NCI-H226 (cell line): Measurements from ENCODE around the gene PRORP.
"Not testable (repeated sequence)": the region's sequence is repeated elsewhere in the genome, so short reads cannot be mapped to it uniquely, and the experiment has no call there.

Source experiments
- DNase-seq: peaks from one replicate; pipeline ENCODE4 v3.0.0-alpha.2; 2015

The PRORP gene

GRCh38 chr14:35121887-35122695 is at the start of gene PRORP, which contains the start of gene PPP2R3C:
PRORP (plus strand) TSS chr14:35122552; CDS start chr14:35123246, 694 bp downstream.
PPP2R3C (minus strand) TSS chr14:35121990; CDS start chr14:35121959, 31 bp downstream.
- peak; percentile 99 for DNase-seq

- no peak for DNase-seq
Observed at GRCh38 chr14:35073486-35073885, 48.9 kb upstream of the PRORP start.

GRCh38 chr14:35078082-35078481 is 44.3 kb upstream of the PRORP start:
- DNase-seq: no peak

- no peak for DNase-seq
Observed at GRCh38 chr14:35079742-35080141, 42.6 kb upstream of the PRORP start.

- DNase-seq: no peak
Observed at GRCh38 chr14:35083530-35084150, 38.7 kb upstream of the PRORP start.

- DNase-seq: no peak
Observed at GRCh38 chr14:35085441-35085840, 36.9 kb upstream of the PRORP start.

GRCh38 chr14:35088514-35088913 is 33.8 kb upstream of the PRORP start:
- DNase-seq: no peak

GRCh38 chr14:35094645-35095044 is 27.7 kb upstream of the PRORP start:
- DNase-seq: not testable (repeated sequence)

GRCh38 chr14:35107866-35108265 is 14.5 kb upstream of the PRORP start:
- DNase-seq: no peak

- no peak for DNase-seq
Observed at GRCh38 chr14:35112641-35113040, 9.7 kb upstream of the PRORP start.

GRCh38 chr14:35113308-35113950 is 8.9 kb upstream of the PRORP start:
- no peak for DNase-seq

GRCh38 chr14:35114036-35114435 is 8.3 kb upstream of the PRORP start:
- no peak for DNase-seq

GRCh38 chr14:35116242-35116641 is 6.1 kb upstream of the PRORP start:
- DNase-seq: no peak

GRCh38 chr14:35117112-35117511 is 5.2 kb upstream of the PRORP start:
- DNase-seq: no peak

- no peak for DNase-seq
Observed at GRCh38 chr14:35121026-35121886, 1.1 kb upstream of the PRORP start.

GRCh38 chr14:35122696-35123387 is 490 bp downstream of the PRORP start:
- DNase-seq: no peak

GRCh38 chr14:35123388-35123703 is 994 bp downstream of the PRORP start:
- DNase-seq: no peak

GRCh38 chr14:35124127-35124526 is 1.8 kb downstream of the PRORP start:
- no peak for DNase-seq

GRCh38 chr14:35133542-35134328 is 11.4 kb downstream of the PRORP start:
- DNase-seq: no peak

GRCh38 chr14:35134329-35135123 is 12.2 kb downstream of the PRORP start:
- no peak for DNase-seq

- no peak for DNase-seq
Observed at GRCh38 chr14:35138585-35138984, 16.2 kb downstream of the PRORP start.
